Suprapubic skin (tissue), 3 donors: ENCODE results near the gene SMAD7.

Experiments
- POLR2AphosphoS5 ChIP-seq, 3 donors: sonication (generic); formaldehyde crosslinking; IDR thresholded peaks; one replicate each; pipeline ENCODE4 v1.6.1; 2017; ENCODE audit warnings: antibody characterized with exemption in 3 of 3
- TF ChIP-seq, protein P1 (sequence below), 2 donors: fragments of 200-600 bp in 1 of 2; fragments of 450-650 bp in 1 of 2; sonication (generic) in 1 of 2; IDR thresholded peaks; one replicate each; pipeline ENCODE4 v1.5.1; 2016 to 2019; ENCODE audit warnings: antibody characterized with exemption in 2 of 2, mild to moderate bottlenecking in 1 of 2, moderate library complexity in 1 of 2

DNA sequence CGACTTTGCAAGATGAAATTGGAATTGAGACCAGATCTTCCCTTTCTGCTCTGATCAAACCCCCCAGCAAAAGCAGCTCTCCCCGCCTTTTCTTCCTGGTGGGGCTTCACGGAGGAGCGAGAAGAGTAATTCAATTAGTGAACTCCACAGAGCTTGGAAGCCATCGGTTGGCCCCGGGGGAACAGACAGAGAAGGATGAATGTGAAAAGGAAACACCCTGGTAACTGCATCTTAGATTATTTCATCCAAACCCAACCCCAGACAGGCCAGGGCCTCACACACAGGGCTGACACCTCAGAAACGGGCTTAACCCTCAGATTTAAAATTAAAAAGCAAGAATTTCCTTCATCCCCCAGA is 18.3 kb downstream of the SMAD7 start:
- TF ChIP-seq, protein P1, sequence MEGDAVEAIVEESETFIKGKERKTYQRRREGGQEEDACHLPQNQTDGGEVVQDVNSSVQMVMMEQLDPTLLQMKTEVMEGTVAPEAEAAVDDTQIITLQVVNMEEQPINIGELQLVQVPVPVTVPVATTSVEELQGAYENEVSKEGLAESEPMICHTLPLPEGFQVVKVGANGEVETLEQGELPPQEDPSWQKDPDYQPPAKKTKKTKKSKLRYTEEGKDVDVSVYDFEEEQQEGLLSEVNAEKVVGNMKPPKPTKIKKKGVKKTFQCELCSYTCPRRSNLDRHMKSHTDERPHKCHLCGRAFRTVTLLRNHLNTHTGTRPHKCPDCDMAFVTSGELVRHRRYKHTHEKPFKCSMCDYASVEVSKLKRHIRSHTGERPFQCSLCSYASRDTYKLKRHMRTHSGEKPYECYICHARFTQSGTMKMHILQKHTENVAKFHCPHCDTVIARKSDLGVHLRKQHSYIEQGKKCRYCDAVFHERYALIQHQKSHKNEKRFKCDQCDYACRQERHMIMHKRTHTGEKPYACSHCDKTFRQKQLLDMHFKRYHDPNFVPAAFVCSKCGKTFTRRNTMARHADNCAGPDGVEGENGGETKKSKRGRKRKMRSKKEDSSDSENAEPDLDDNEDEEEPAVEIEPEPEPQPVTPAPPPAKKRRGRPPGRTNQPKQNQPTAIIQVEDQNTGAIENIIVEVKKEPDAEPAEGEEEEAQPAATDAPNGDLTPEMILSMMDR (IDR thresholded peaks at IDR 0.05): no peak
- TF ChIP-seq POLR2AphosphoS5 (IDR thresholded peaks at IDR 0.05): no peak
